ENCODE results near the gene HLA-DQA2.
A peak's percentile ranks its signal among the peaks of the same experiment; 100 is the strongest.
"Not testable (repeated sequence)": the region's sequence is repeated elsewhere in the genome, so short reads cannot be mapped to it uniquely, and the experiment has no call there.

HLA-DQA2 gene

GRCh38 chr6:32741031-32741960 lies at the start of gene HLA-DQA2:
HLA-DQA2 (plus strand) TSS chr6:32741391; CDS start chr6:32741444, 53 bp downstream.
- no peak for DNase-seq

DNA sequence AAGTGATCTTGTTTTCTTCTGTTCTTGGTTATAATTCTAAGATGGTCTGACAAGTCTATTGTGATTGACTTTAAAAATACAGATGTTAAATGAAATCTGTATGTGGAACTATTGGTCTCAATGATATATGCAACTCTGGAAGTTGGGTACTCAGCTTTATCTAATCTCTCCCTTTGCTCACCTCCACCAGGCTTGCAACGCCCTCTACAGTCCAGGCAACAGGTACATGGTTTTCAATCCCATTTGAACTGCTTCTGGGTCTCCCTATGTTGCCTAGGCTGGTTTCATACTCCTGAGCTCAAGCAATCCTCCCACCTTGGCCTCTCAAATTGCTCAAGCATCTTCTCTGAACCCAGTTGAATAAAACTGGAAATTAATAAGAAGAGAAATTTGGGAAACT lies 49.2 kb upstream of the HLA-DQA2 start:
- peak; percentile 72 to 82 for DNase-seq

DNA sequence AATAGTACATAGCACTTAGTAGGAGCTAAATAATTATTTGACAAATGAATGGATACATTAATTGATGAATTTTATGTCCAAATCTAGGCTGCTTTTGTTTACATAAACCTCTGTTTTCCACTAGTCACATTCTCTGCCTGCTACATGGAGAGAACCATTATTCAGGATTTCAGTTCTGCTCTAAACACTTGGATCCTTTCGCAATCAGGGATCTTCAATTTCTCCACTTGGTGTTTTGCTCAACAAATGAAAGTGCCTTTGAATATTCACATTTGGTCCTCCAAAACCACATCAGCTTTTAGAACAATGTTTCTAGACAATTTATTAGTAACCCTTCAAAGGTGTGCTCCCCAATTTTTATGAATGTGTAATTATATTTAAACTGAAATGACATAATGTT lies 44.2 kb upstream of the HLA-DQA2 start:
- DNase-seq = no peak

DNA sequence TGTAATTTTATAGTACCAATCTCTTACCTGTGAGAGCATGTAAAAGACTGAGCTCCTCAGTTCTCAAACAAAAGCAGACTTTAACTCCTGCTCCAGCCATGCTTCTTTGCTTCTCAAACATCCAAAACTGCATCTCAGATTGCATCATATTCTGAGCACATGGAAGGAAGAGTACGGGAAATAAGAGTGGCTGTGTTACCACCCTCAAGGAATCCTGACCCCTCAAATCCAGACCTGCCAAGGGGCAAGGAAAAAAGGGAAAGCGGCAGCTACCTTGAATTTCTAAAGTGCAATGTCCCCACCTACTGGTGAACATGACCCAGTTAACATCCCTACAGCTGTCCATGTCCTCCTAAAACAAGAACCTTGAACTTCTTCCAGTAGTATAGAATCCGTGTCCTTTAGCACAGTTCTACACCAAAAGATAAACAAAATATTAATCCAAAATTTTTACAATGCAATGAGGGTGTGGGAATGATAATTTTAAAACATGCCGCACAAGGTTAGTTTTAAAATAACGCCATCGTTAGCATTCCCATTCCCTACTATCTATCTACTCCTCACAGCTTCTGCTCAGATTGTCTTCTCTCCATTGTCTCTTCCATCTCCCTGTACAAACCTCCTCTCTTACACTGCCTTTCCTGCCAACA lies 40.7 kb upstream of the HLA-DQA2 start:
- DNase-seq = peak; percentile 34 to 55

- DNase-seq = no peak
Observed at GRCh38 chr6:32703347-32703746, 37.8 kb upstream of the HLA-DQA2 start.

DNA sequence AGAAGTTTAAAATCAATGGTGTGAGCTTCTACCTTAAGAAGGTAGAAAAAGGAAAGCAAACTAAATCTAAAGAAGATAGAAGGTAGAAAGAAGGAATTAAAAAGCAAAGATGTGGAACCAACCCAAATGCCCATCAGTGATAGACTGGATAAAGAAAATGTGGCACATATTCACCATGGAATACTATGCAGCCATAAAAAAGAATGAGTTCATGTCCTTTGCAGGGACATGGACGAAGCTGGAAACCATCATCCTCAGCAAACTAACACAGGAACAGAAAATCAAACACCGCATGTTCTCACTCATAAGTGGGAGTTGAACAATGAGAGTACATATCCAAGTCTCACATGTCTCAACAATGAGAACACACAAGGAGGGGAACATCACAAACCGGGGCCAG lies 36.0 kb upstream of the HLA-DQA2 start:
- not testable (repeated sequence) for DNase-seq

DNA sequence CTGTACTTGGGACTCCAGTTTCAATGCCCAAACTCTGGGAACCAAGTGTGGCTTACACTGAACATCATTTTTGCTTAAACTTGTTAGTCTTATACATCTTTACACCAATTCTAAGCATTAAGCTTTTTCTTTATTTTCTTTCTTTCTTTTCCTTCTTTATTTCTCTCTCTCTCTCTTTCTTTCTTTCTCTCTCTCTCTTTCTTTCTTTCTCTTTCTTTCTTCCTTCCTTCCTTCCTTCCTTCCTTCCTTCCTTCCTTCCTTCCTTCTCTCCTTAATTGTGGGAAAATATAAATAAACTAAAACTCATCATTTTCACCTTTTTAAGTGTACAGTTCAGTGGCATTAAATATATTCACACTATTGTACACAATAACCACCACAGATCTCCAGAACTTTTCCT lies 31.6 kb upstream of the HLA-DQA2 start:
- DNase-seq = no peak

- no peak for DNase-seq
Observed at GRCh38 chr6:32713241-32713640, 27.9 kb upstream of the HLA-DQA2 start.

GRCh38 chr6:32716396-32716795 lies 24.8 kb upstream of the HLA-DQA2 start:
- no peak for DNase-seq

DNA sequence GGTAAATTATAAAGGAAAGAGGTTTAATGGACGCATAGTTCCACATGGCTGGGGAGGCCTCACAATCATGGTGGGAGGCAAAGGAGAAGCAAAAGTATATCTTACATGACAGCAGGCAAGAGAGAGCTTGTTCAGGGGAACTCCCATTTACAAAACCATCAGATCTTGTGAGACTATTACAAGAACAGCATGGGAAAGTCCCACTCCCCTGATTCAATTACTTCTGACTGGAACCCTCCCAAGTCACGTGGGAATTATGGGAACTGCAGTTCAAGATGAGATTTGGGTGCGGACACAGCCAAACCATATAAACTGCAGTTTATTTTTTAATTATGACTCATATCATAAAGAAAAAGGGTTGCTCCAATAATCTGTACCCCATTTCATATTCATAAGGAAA lies 22.3 kb upstream of the HLA-DQA2 start:
- DNase-seq = no peak

DNA sequence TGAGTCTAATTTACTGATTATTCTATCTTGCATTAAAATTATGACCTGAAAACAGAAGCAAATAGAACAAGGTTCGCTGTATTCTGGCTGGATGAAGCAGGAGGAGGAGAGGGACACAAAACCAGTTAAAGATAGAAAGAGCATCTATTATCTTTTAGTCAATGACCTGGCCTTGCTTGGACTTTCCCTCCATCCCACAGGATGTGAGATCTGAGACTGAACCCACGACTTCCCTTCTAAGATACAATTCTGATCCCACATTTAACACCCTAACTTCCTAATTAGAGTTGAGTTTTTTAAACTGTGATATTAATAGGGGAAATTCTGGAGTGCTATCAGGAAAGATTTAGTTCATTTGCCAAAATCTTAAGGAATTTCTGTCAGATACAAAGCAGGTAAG lies 3.1 kb upstream of the HLA-DQA2 start:
- DNase-seq = no peak

- no peak for DNase-seq
Observed at GRCh38 chr6:32742374-32742773, 1.2 kb downstream of the HLA-DQA2 start.

DNA sequence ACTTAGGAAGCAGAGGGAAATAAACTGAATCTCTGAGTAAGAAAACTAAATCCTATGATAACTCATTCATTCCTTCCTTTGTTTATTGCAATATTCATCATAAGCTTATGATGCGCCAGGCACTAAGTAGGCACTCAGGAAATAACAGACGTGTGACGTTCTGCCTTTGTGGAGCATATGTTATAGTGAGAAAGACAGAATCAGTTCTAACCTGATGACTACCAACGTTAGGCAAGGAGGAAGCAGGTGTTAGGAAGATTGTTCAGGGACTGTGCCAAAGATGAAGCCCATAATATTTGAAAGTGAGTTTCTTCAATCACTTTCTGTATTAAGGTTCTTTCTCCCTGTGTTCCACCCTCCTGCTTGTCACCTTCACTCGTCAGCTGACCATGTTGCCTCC lies 3.6 kb downstream of the HLA-DQA2 start:
- no peak for DNase-seq

DNA sequence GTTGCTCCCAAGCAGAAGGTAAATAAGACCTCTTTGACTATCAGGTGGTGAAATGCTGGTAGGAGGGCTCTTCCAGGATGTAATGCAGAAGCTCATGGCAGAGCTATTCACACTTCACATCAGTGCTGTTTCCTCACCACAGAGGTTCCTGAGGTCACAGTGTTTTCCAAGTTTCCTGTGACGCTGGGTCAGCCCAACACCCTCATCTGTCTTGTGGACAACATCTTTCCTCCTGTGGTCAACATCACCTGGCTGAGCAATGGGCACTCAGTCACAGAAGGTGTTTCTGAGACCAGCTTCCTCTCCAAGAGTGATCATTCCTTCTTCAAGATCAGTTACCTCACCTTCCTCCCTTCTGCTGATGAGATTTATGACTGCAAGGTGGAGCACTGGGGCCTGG lies 4.5 kb downstream of the HLA-DQA2 start:
- not testable (repeated sequence) for DNase-seq

GRCh38 chr6:32752580-32752979 lies 11.4 kb downstream of the HLA-DQA2 start:
- no peak for DNase-seq

- DNase-seq = no peak
Observed at GRCh38 chr6:32759669-32760068, 18.5 kb downstream of the HLA-DQA2 start.

- no peak for DNase-seq
Observed at GRCh38 chr6:32761072-32761471, 19.9 kb downstream of the HLA-DQA2 start.

DNA sequence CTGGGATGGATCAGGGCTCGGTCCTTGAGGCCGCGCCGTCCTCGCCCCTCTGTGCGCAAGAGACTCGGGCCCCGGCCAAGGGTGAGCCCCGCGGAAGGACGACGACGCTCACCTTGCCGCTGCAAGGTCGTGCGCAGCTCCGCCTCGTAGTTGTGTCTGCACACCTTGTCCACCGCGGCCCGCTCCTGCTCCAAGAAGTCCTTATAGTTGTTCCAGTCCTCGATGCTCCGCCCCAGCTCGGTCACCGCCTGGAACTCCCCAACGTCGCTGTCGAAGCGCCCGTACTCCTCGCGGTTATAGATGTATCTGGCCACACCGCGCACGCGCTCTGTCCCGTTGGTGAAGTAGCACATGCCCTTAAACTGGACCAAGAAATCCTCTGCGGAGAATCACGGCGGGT lies 20.4 kb downstream of the HLA-DQA2 start:
- no peak for DNase-seq

GRCh38 chr6:32763421-32763820 lies 22.2 kb downstream of the HLA-DQA2 start, which contains the start of gene HLA-DQB2:
HLA-DQB2 (minus strand) TSS chr6:32763532; CDS start chr6:32763470, 62 bp downstream.
- no peak for DNase-seq

DNA sequence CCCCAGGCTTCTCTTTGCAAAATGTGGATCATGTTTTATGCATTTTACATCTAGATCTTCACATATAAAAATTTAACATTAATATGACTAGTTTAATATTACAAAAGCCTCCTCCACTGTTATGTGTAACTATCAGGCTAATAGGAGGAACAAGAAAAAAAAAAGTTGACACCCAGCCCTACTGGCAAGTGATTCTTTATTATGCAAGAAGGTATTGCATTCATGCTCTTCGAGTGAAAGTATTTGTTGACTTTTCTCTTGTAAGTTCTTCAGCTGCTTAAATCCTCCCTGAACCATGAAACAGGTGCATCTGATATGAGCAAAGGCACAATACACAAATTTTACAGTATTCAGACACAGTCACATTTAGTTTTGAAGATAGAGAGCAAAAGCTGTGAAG lies 22.9 kb downstream of the HLA-DQA2 start:
- DNase-seq = no peak

- no peak for DNase-seq
Observed at GRCh38 chr6:32772656-32773055, 31.5 kb downstream of the HLA-DQA2 start.

DNA sequence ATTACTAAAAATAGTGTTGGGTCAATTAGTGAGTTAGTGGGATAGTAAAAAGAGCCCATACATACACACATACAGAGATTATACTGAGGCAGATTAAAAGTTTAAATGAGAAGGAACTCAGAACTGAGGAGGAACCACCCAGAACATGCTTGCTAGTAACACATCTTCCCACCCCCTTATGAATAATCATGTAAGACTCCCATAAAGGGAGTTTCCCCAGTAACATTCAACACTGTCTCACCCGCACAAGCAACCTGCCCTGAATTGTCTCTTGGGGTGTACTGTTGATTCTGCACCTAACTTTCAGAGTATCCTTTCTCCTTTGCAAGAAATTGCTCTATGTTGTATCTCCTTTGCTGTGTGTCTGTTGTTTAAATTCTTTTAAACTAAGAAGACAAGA lies 33.2 kb downstream of the HLA-DQA2 start:
- no peak for DNase-seq

DNA sequence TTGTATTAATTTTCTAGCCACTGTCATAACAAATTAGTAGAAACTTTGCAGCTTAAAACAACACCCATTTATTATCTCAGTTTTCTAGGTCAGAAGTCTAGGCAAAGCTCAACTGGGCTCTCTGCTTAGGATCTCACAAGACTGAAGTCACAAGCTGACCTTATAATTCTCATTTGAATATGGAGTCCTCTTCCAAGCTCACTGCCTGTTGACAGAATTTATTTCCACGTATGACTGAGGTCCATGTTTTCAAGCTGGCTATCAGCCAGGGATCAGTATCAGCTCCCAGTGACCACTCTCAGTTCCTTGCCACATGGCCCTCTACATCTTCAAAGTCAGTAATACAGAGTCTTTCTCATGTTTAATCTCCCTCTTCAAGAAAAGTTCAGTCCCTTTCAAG lies 33.9 kb downstream of the HLA-DQA2 start:
- DNase-seq = no peak

- no peak for DNase-seq
Observed at GRCh38 chr6:32779036-32779435, 37.8 kb downstream of the HLA-DQA2 start.

Measured in CD4-positive, alpha-beta T cell treated with Interleukin-1 beta for 1 hour (primary cell).